Measurements from ENCODE around the gene AR.
"Not testable (repeated sequence)": the region's sequence is repeated elsewhere in the genome, so short reads cannot be mapped to it uniquely, and the experiment has no call there.

AR gene

GRCh38 chrX:67648361-67648760 lies 104.5 kb downstream of the AR start:
- no peak for DNase-seq (ENCODE audit: low read depth)

- DNase-seq (ENCODE audit: low read depth): no peak
Measured at GRCh38 chrX:67651437-67652142, 107.8 kb downstream of the AR start.

GRCh38 chrX:67652543-67652942 lies 108.7 kb downstream of the AR start:
- DNase-seq (ENCODE audit: low read depth): no peak

- DNase-seq (ENCODE audit: low read depth): no peak
Measured at GRCh38 chrX:67654301-67654700, 110.5 kb downstream of the AR start.

GRCh38 chrX:67665583-67665982 lies 121.8 kb downstream of the AR start:
- no peak for DNase-seq (ENCODE audit: low read depth)

GRCh38 chrX:67670717-67671116 lies 126.9 kb downstream of the AR start:
- DNase-seq (ENCODE audit: low read depth): not testable (repeated sequence)

GRCh38 chrX:67673741-67674274 lies 130.0 kb downstream of the AR start:
- no peak for DNase-seq (ENCODE audit: low read depth)

- no peak for DNase-seq (ENCODE audit: low read depth)
Measured at GRCh38 chrX:67674741-67675140, 130.9 kb downstream of the AR start.

- no peak for DNase-seq (ENCODE audit: low read depth)
Measured at GRCh38 chrX:67684136-67684535, 140.3 kb downstream of the AR start.

- no peak for DNase-seq (ENCODE audit: low read depth)
Measured at GRCh38 chrX:67692246-67692645, 148.4 kb downstream of the AR start.

- peak; percentile 1 for DNase-seq (ENCODE audit: low read depth)
Measured at GRCh38 chrX:67693928-67694327, 150.1 kb downstream of the AR start.

- no peak for DNase-seq (ENCODE audit: low read depth)
Measured at GRCh38 chrX:67697452-67697851, 153.6 kb downstream of the AR start.

GRCh38 chrX:67700602-67701001 lies 156.8 kb downstream of the AR start:
- no peak for DNase-seq (ENCODE audit: low read depth)

GRCh38 chrX:67714004-67714403 lies 170.2 kb downstream of the AR start:
- no peak for DNase-seq (ENCODE audit: low read depth)

- DNase-seq (ENCODE audit: low read depth): no peak
Measured at GRCh38 chrX:67717571-67717970, 173.8 kb downstream of the AR start.

- DNase-seq (ENCODE audit: low read depth): no peak
Measured at GRCh38 chrX:67718926-67719325, 175.1 kb downstream of the AR start.

GRCh38 chrX:67720344-67720743 lies 176.5 kb downstream of the AR start:
- no peak for DNase-seq (ENCODE audit: low read depth)

- no peak for DNase-seq (ENCODE audit: low read depth)
Measured at GRCh38 chrX:67721321-67721720, 177.5 kb downstream of the AR start.

- DNase-seq (ENCODE audit: low read depth): no peak
Measured at GRCh38 chrX:67723580-67724351, 179.9 kb downstream of the AR start.

- DNase-seq (ENCODE audit: low read depth): no peak
Measured at GRCh38 chrX:67724359-67725110, 180.7 kb downstream of the AR start.

- DNase-seq (ENCODE audit: low read depth): no peak
Measured at GRCh38 chrX:67725471-67725870, 181.7 kb downstream of the AR start.

GRCh38 chrX:67726018-67726417 lies 182.2 kb downstream of the AR start:
- DNase-seq (ENCODE audit: low read depth): no peak

- DNase-seq (ENCODE audit: low read depth): no peak
Measured at GRCh38 chrX:67727576-67727975, 183.8 kb downstream of the AR start.
